ENCODE measurements around the gene RIPK1.
"Not testable (repeated sequence)": the region's sequence is repeated elsewhere in the genome, so short reads cannot be mapped to it uniquely, and the experiment has no call there.

RIPK1 gene

GRCh38 chr6:3137057-3137777 is 68.9 kb downstream of the RIPK1 start:
- DNase-seq = no peak

GRCh38 chr6:3137873-3138272 is 69.6 kb downstream of the RIPK1 start:
- not testable (repeated sequence) for DNase-seq

- DNase-seq = no peak
These were observed 70.0 kb downstream of the RIPK1 start for GRCh38 chr6:3138341-3138740.

GRCh38 chr6:3139090-3139903 is 71.0 kb downstream of the RIPK1 start:
- DNase-seq = no peak

GRCh38 chr6:3140201-3140600 is 71.9 kb downstream of the RIPK1 start:
- DNase-seq = no peak

- no peak for DNase-seq
These were observed 74.2 kb downstream of the RIPK1 start for GRCh38 chr6:3142536-3142935.

- DNase-seq = no peak
These were observed 74.9 kb downstream of the RIPK1 start for GRCh38 chr6:3143158-3143557.

- DNase-seq = no peak
These were observed 76.3 kb downstream of the RIPK1 start for GRCh38 chr6:3144571-3144970.

- DNase-seq = no peak
These were observed 79.8 kb downstream of the RIPK1 start for GRCh38 chr6:3147914-3148757.

GRCh38 chr6:3151691-3152090 is 83.4 kb downstream of the RIPK1 start:
- DNase-seq = no peak

- no peak for DNase-seq
These were observed 84.4 kb downstream of the RIPK1 start for GRCh38 chr6:3152689-3153088.

- not testable (repeated sequence) for DNase-seq
These were observed 87.1 kb downstream of the RIPK1 start for GRCh38 chr6:3155416-3155815.

GRCh38 chr6:3156184-3157130 is 88.2 kb downstream of the RIPK1 start:
- DNase-seq = peak in 3 of 6 experiments; percentile 11 to 66 (median 28)

- peak; percentile 79 to 92 (median 84) for DNase-seq
These were observed 89.0 kb downstream of the RIPK1 start, which contains the start of gene TUBB2A for GRCh38 chr6:3157131-3157933. Gene TUBB2A, minus strand, starts transcription at chr6:3157544. Its CDS starts 81 bp downstream, at chr6:3157463.

- DNase-seq = peak; percentile 59 to 72 (median 65)
These were observed 91.8 kb downstream of the RIPK1 start for GRCh38 chr6:3159805-3160781.

- DNase-seq = no peak
These were observed 93.8 kb downstream of the RIPK1 start for GRCh38 chr6:3162067-3162497.

- peak; percentile 18 to 60 (median 50) for DNase-seq
These were observed 94.4 kb downstream of the RIPK1 start for GRCh38 chr6:3162565-3163247.

- peak in 1 of 6 experiments; percentile 38 for DNase-seq
These were observed 94.9 kb downstream of the RIPK1 start for GRCh38 chr6:3163248-3163594.

- no peak for DNase-seq
These were observed 96.1 kb downstream of the RIPK1 start for GRCh38 chr6:3164388-3164787.
